GM12864 (cell line): ENCODE data around the gene PYGM.
A peak's percentile ranks its signal among the peaks of the same experiment; 100 is the strongest.

Source experiments
- DNase-seq: peaks from one replicate; pipeline ENCODE4 v3.0.0-alpha.2; 2011; ENCODE audit warnings: low read depth
- H3K4me3 ChIP-seq: 2 replicates; pipeline ENCODE4 v1.5.1; 2011; ENCODE audit warnings: mild to moderate bottlenecking, low read depth, low read length, control low read depth
- TF ChIP-seq, protein P1 (sequence below): IDR thresholded peaks from 2 replicates; pipeline ENCODE4 v1.5.1; 2011; ENCODE audit warnings: low read depth, mild to moderate bottlenecking, moderate library complexity, low read length, control low read depth, inconsistent platforms; ENCODE audit errors: missing control alignments

PYGM gene

DNA sequence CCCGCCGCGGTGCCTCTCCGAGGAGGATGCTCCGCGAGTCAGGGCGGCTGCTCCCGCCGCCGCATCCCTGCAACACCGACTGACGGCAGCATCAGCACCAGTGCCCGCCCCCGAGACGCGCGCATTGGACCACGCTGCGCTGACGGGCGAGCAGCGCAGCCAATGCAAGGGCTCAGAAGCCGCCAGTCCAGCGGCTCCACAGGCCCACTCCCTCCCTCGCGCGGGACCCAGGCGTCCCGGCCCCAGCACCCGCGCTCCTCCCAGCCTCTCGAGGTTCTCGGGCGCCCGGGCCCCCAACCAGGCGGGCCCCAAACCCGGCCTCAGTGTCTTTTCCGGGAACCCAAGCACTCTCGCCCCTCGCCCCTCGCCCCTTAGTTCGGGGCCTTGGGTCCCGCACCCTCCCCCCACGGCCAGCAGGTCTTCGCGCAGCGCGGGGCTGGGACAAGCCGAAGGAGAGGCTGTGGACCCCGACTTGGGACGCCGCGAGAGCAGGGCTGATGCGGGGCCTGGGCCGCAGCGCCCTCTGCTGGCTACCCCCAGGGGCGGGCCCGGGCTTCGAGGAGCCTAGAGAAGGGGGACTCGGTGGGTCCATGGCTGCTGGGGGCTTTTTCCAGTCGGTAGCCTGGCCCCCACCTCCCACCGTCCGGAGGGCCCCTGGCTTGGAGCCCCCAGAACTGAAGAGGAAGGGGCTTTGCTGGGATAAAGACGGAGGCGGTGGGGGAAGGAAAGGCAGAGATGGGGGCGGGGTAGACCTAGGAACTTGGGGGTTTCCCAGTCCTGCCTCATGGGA is 36.5 kb downstream of the PYGM start, which contains the start of gene NRXN2:
Gene NRXN2 (minus strand): TSS at position 81 of the 790 bp plus-strand sequence. CDS start 9,498 bp downstream, outside the sequence.
- no peak for DNase-seq
- H3K4me3 ChIP-seq: peak within 1 kb of the TSS; percentile 60
- TF ChIP-seq, protein P1, sequence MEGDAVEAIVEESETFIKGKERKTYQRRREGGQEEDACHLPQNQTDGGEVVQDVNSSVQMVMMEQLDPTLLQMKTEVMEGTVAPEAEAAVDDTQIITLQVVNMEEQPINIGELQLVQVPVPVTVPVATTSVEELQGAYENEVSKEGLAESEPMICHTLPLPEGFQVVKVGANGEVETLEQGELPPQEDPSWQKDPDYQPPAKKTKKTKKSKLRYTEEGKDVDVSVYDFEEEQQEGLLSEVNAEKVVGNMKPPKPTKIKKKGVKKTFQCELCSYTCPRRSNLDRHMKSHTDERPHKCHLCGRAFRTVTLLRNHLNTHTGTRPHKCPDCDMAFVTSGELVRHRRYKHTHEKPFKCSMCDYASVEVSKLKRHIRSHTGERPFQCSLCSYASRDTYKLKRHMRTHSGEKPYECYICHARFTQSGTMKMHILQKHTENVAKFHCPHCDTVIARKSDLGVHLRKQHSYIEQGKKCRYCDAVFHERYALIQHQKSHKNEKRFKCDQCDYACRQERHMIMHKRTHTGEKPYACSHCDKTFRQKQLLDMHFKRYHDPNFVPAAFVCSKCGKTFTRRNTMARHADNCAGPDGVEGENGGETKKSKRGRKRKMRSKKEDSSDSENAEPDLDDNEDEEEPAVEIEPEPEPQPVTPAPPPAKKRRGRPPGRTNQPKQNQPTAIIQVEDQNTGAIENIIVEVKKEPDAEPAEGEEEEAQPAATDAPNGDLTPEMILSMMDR: peak; percentile 86

DNA sequence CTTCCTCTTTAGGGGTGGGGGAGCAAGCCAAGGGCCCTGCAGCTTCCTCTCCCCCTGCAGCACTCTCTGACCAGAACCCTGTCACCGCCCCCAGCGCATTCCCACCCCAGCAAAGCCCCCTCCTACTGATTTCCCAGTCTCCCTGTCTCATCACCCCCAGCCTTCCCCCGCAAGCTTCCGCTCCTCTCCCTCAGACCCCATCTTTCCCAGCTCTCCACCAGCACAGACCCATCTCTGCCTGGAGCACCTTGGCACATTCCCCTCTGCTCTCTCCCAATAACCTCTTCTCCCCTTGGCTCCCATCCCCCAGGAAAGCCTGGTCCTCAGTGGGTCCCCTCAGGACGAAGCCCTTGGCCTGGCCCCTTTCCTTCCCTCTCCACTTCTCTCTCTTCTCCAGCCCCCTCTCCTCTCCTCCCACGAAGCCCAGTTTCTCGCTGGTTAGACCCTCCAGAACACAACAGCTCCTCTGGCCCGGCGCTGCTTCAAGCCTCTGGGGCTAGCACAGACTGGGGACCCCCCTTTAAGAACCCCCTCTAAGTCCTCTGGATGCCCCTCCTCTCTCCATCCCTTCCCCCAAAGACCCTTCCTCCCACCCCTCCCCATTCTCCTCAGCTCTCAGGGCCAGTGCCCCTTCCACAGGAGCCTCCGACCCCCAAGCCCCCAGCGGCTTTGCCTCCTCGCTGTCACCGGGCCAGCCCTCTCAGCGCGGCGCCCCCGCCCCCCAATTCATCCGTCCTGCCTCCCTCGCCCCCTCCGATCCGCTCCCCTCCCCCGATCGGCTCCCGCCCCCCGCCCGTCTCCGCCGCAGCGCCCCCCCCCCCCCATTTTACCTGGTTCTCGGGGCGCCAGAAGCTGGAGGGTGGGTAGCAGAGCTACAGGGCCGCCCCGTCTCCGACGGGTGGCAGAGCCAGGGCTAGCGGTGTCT is 37.4 kb downstream of the PYGM start:
- DNase-seq: no peak
- no peak overlapping the region for H3K4me3 ChIP-seq
- TF ChIP-seq, protein P1: no peak

DNA sequence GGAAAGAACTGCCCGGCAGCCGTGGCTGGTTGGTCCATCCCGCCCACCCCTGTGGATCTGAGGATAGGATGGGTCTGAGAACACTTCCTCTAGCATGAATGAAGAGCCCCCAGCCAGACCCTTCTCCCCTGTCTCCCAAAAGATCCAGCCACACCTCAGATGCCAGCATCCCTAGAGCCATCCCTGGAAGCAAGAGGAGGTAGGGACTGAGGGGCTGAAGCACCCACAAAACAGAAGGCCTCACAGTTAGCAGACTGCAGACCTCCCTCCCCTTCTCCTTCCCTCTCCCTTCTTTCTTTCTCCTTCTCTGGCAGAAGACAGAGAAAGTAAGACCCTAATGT is 38.4 kb downstream of the PYGM start:
- no peak overlapping the region for H3K4me3 ChIP-seq
- no peak for DNase-seq
- TF ChIP-seq, protein P1: no peak

DNA sequence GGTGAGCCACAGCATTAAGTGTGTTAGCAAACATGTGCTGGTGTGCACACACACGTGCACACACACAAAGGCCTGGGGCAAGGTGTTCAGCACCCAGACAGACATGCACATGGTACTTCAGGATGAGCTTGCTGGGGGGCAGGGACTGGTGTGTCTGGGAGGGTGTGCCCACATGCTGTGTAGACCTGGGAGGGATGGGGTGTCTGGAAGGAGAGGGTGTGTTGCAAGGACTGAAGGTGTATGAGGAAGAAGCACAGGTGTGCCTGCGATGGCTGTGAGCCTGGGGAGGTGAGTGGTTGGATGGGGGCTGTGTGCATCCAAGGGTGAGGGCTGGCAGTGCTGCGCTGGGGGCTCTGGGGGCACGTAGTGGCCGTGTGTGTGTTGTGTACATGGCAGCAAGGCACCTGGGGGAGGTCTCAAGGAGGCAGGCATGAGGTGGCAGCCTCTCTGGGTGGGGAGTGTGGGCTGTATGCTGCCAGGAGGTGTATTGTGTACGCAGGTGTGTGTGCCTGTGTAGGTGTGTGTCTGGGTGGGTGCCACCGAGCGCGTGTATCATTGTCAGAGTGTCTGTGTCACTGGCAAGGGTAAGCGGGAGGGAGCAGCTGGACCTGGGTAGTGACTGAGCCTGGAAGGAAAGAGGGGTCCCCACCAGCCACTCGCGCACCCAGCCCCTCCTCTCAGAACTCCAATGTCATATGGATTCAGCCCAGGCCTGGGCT is 39.0 kb downstream of the PYGM start:
- TF ChIP-seq, protein P1: no peak
- DNase-seq: no peak
- no peak overlapping the region for H3K4me3 ChIP-seq

GRCh38 chr11:64720167-64720566 is 39.6 kb downstream of the PYGM start:
- no peak for DNase-seq
- TF ChIP-seq, protein P1: no peak
- H3K4me3 ChIP-seq: no peak overlapping the region

GRCh38 chr11:64719406-64719805 is 40.4 kb downstream of the PYGM start:
- no peak overlapping the region for H3K4me3 ChIP-seq
- TF ChIP-seq, protein P1: no peak
- no peak for DNase-seq
